Measurements from ENCODE around the gene OIT3.

- no peak for TF ChIP-seq CTCF (IDR thresholded peaks at IDR 0.05; ENCODE audit: insufficient read depth, low read length, poor library complexity, severe bottlenecking)
- no peak for TF ChIP-seq EZH2phosphoT487 (conservative IDR thresholded peaks at IDR 0.05; ENCODE audit: low read length)
Observed at GRCh38 chr10:72893136-72893798, at the start of gene OIT3.
